Right forelimb (tissue), 1 donor: ENCODE data around the gene NEDD9.

Source experiments
- DNase-seq: peaks from one replicate; pipeline ENCODE4 v3.0.0-alpha.2; 2018

NEDD9 gene

DNA sequence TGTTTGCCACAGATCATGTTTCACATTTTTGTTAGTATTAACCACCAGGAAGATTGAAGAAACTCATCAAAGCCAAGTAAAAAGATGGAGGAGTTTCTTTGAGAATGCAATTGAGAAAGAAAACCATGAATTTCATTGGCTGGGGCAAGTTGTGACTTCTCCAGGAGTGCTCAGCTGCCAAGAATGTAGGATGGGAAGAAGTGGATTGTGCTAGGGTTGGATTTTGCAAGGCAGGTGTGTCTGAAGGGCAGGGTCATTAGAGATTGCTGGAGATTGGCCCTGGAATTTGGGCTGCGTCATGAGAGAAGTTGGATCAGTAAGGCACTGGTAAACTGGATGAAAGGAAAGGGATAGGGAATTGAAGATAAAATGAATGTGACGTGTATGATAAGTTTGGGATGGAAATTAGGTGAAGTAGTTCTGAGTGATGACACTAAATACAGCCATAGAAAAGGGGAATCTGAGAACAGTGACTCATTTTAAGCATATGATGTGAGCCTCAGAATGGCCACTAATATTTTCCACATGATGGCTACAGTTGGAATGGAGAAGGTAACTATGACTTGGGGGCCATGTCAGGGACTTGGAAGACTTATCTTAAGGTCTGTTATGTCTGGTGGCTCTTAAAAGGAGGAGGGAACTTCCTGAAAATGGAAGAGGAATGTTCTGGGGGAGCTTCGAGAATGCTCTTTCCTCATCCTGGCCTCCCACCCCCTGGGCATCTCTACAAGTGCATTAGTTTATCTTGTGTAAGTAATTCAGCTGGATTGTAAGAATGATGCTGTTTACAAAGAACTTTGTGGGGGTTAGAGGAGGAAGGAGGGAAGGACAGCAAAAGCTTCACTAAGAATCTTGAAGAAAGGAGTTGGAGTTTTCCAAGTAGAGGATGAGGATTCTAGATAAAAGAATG, 93.2 kb downstream of the NEDD9 start:
- DNase-seq: no peak

DNA sequence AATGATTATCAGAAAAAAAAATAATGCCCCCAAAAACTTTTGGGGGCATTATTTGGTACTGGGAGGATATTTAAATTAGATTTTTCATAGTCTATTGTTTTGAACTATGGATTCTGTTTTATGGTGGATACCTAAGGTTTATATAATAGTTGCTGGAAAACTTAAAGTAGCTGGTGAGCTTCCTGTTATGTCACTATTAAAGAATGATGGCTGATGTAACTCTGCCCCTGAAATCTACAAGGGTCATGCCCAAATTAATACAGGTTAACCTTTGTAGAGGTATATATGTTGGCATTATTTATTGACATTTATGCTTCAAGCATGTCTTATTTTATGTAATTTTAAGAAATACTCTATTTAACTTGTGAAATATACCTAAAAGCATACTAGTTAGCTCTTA, 95.7 kb downstream of the NEDD9 start:
- no peak for DNase-seq
